ENCODE results near the gene ABHD12.

Gene ABHD12

DNA sequence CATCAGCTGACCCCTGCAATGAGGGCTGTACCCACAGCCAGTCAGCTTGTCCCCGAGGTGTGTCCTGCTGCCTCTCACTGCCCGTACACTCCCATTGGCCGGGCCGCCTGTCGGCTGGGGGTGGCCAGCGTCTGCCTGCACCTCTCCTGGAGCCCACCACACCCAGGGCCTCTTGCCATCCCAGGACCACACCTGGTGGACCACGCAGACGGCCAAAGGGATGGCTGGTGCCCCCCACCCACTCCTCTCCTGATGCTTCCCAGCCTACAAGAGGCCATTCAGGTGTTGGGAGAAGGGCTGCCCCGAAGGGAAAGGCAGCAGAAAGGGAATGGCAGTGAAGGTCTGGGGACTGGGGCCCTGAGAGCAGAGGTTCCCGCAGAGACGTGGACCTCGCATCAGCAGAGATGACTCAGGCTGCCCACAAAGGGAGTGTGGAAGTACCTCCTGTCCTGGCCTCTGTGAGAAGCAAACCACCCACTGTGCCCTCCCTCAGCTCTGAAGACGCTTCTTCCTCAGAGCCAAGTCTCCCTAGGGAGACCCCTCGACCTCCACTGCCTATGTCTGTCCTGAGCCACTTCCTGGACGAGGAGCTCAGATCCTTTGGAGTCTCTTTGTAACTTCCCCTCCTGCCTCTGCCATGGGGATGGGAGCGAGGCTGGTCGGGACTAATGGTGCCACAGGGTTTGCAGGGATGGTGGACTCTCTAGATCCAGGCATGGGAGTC, 81.8 kb downstream of the ABHD12 start:
- TF ChIP-seq, protein P1, sequence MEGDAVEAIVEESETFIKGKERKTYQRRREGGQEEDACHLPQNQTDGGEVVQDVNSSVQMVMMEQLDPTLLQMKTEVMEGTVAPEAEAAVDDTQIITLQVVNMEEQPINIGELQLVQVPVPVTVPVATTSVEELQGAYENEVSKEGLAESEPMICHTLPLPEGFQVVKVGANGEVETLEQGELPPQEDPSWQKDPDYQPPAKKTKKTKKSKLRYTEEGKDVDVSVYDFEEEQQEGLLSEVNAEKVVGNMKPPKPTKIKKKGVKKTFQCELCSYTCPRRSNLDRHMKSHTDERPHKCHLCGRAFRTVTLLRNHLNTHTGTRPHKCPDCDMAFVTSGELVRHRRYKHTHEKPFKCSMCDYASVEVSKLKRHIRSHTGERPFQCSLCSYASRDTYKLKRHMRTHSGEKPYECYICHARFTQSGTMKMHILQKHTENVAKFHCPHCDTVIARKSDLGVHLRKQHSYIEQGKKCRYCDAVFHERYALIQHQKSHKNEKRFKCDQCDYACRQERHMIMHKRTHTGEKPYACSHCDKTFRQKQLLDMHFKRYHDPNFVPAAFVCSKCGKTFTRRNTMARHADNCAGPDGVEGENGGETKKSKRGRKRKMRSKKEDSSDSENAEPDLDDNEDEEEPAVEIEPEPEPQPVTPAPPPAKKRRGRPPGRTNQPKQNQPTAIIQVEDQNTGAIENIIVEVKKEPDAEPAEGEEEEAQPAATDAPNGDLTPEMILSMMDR (IDR thresholded peaks at IDR 0.05; ENCODE audit: low read depth, low read length), result no peak
- DNase-seq (ENCODE audit: extremely low read depth, low read depth), result no peak

DNA sequence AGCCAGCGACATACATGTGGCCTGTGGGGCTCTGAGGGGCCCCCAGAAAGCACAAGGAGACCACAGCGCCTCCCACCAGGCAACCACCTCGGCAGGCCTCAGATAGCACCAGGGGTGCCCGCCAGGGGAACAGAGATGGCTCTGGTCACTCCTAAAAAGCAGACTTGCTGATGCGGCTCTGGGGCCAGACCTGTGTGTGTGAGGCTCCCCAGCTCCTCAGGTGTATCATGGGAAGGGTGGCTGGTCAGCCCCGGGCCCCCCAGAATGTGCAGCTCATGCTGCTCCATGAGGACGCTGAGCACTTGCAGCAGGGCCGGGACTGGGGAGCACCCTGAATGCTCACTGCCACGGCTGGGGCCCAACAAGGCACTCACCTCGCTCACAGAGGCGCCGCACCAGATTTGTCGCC, 82.5 kb downstream of the ABHD12 start:
- no peak for DNase-seq (ENCODE audit: extremely low read depth, low read depth)
- TF ChIP-seq, protein P1 (IDR thresholded peaks at IDR 0.05; ENCODE audit: low read depth, low read length), result no peak

DNA sequence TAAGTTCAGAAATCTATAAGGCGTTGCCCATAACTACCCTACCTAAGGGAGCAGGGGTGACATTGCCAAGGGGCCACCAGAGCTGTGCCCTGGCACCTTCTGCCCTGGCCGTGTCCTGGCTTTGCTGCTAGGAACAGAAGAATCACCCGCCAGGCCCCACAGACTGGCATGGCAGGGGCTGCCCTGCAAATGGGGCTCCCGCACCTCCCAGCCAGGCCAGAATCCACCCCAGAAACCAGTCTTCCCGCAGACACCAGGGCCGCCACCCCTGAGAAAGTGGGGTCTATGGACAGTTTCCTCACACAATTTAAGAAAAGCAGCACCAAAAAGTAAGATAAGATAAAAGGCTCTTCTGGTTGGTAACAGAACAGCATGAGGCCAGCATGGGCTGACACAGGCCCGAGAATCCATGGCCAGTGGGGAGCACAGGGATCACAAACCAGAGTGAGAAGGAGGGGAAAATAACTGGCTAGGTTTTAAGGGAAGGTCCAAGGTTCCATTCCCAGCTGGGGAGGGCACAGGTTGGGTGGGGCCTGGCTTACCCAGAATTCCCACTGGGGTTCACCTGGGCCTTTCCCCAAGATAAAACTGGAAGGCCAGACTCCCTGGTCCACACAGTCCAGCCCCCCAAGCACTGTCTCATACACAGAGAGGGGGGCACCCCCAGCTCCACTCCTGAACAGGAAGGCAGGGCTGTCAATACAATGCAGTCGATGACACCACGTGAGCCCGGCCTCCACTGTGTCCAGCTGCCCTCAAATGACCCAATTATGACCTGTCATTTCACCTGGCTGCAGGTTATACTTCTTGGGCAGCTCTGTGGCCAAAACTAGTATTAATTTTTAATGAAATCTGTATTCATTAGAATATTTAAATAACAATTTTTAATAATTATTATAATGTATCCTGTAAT, 83.4 kb downstream of the ABHD12 start:
- no peak for DNase-seq (ENCODE audit: extremely low read depth, low read depth)
- TF ChIP-seq, protein P1 (IDR thresholded peaks at IDR 0.05; ENCODE audit: low read depth, low read length), result no peak

DNA sequence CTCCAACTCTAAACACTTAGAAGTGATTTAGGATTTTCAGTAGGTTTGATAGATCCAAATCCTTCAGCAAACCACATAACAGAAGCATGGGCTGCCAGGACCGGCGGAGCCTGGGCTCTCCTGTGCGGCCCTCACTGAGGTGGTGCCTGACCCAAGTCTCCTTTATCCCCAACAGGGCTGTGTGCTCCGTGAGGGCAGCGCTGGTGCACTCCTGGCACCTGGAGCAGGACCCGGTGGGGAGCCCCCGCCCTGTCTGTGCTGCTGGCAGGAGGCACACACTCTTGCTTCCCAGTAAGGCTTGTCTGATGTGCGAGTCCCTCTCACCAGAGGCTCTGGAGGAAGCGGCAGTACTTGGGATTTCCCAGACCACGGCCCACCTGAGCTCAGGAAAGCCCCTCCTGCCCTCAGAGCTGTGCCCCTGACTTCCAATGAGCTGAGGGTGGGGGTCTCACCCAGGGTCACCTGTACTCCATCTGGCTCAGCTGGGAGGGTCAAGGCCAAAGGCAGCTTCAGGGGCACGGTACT, 86.5 kb downstream of the ABHD12 start:
- DNase-seq (ENCODE audit: extremely low read depth, low read depth), result no peak
- TF ChIP-seq, protein P1 (IDR thresholded peaks at IDR 0.05; ENCODE audit: low read depth, low read length), result no peak

DNA sequence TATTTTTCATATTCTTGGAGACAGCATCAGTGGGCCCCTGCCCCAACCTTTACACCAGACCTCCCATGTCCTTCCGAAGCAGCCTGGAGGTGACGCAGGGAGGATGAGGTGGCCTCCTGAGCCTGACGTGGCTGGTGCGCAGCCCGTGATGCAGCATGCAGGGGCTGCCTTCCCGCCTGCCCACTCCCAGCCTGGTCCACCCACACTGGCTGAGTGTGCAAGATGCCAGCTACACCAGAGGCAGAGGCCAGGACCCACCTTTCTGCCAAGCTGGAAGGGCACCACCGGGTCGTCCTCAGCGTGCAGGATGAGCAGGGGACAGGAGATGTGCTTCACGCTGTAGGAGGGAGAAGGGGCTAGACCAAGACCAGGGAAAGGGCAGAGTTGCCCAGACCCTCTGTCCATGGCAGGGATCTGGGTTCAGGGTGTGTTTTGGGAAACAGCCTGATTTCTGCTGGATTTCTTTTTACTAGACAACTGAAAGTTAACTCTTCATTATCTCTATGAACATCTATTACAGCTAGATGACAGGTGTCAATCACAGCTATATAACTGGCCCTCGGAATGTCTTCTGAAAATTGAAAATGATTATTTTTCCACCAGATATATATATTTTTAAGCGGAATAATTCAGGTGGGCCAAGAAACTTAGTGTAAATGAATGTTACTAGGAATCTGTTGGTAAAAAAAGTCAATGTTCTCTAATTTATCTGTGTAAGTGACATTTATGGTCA, 87.2 kb downstream of the ABHD12 start:
- TF ChIP-seq, protein P1 (IDR thresholded peaks at IDR 0.05; ENCODE audit: low read depth, low read length), result no peak
- no peak for DNase-seq (ENCODE audit: extremely low read depth, low read depth)

DNA sequence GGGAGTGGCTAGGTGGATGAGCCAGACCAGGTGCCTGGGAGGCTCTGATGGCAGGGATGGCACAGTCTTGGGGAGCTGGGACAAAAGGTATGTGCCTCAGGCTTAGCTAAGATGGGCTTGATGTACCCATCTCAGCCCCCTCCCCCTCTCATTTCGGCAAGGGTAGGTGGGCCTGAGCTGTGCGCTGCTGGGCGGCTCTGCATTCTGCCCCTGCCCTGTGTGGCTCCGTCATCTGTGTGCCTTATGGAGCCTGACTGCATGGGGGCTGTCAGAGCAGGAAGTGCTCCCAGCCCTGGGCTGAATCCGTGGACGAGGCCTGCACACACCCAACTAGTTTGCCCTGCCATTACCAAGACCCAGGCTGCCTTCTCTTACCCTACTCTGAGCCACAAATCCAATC, 88.0 kb downstream of the ABHD12 start:
- TF ChIP-seq, protein P1 (IDR thresholded peaks at IDR 0.05; ENCODE audit: low read depth, low read length), result no peak
- no peak for DNase-seq (ENCODE audit: extremely low read depth, low read depth)
